Esophagus muscularis mucosa (tissue), 4 donors: Measurements from ENCODE around the gene PIP5KL1. TPM values are rescaled to one million over a fixed set of nuclear protein-coding genes. Genes with fewer than 3 reads are reported as not detected.

Experiments
- DNase-seq: peaks from one replicate; pipeline ENCODE4 v3.0.0-alpha.2; 2017; ENCODE audit errors: extremely low spot score
- H3K27ac ChIP-seq, 4 donors: fragments of 200-600 bp; sonication (generic); replicated peaks in 1 of 4; 1 replicate in 3 of 4; 2 replicates in 1 of 4; pipeline ENCODE4 v1.5.1; 2016 to 2019; ENCODE audit warnings: mild to moderate bottlenecking in 1 of 4
- H3K27me3 ChIP-seq, 4 donors: fragments of 200-600 bp; sonication (generic); one replicate each; pipeline versions ENCODE4 v1.5.1 to v1.6.0; 2016 to 2019
- H3K36me3 ChIP-seq, 4 donors: fragments of 200-600 bp; sonication (generic); one replicate each; pipeline ENCODE4 v1.5.1; 2016 to 2019
- H3K4me1 ChIP-seq, 4 donors: fragments of 200-600 bp; sonication (generic); one replicate each; pipeline ENCODE4 v1.5.1; 2016 to 2019
- H3K4me3 ChIP-seq, 4 donors: fragments of 200-600 bp; sonication (generic); 1 replicate in 2 of 4; 2 replicates in 2 of 4; pipeline ENCODE4 v1.5.1; 2016 to 2019; ENCODE audit warnings: mild to moderate bottlenecking in 4 of 4, moderate library complexity in 1 of 4
- H3K9me3 ChIP-seq, 4 donors: fragments of 200-600 bp; sonication (generic); 1 replicate in 3 of 4; 2 replicates in 1 of 4; pipeline ENCODE4 v1.5.1; 2016 to 2019
- CTCF ChIP-seq, 3 experiments: fragments of 200-600 bp in 2 of 3; fragments of 450-650 bp in 1 of 3; sonication (generic) in 2 of 3; IDR thresholded peaks; one replicate each; pipeline ENCODE4 v1.5.1; 2017 to 2019; ENCODE audit warnings: antibody characterized with exemption in 3 of 3, mild to moderate bottlenecking in 2 of 3, moderate library complexity in 1 of 3
- EP300 ChIP-seq: sonication (generic); formaldehyde crosslinking; IDR thresholded peaks from one replicate; pipeline ENCODE4 v1.6.1; 2017; ENCODE audit warnings: antibody characterized with exemption
- POLR2A ChIP-seq: fragments of 450-650 bp; IDR thresholded peaks from one replicate; pipeline ENCODE4 v1.6.1; 2017; ENCODE audit warnings: antibody characterized with exemption, moderate library complexity, mild to moderate bottlenecking, low read depth
- POLR2AphosphoS5 ChIP-seq, 2 donors: sonication (generic); formaldehyde crosslinking; IDR thresholded peaks; one replicate each; pipeline ENCODE4 v1.6.1; 2017; ENCODE audit warnings: antibody characterized with exemption in 2 of 2
- whole genome bisulfite sequencing: methylation state at CpG from one replicate; pipeline ENCODE4 v1.1.5; 2018; 5-methylcytosine and 5-hydroxymethylcytosine counted together
- intact Hi-C: fragments of 100-400 bp; cut with DNase I; formaldehyde crosslinking; loops from one replicate; pipeline ENCODE4 v1.15.1; 2023
- total RNA-seq, 4 donors: library from RNA; depleted of rRNA; stranded (reverse); fragments of >200 nt; gene quantifications; one replicate each; pipeline versions ENCODE4 v1.1.0 to v1.2.1, GENCODE V29; 2016

PIP5KL1 gene
- total RNA-seq, 4 donors from 2014 or later: 1.3 to 2.8 (median 2.2) TPM

GRCh38 chr9:127876764-127877562, 53.6 kb downstream of the PIP5KL1 start:
- WGBS: 0% methylated on average over 12 of the region's 26 CpGs
- H3K4me1 ChIP-seq: peaks cover 46 to 61% (median 55%) of the 10 kb centered on the region in 4 donors
- no peak for DNase-seq
- no peaks in the 10 kb centered on the region for H3K9me3 ChIP-seq
- H3K36me3 ChIP-seq: peaks cover 0 to 16% (median 14%) of the 10 kb centered on the region in 4 donors
- H3K4me3 ChIP-seq: peak overlapping the region; percentile 67 to 91 (median 76)
- intact Hi-C loops: no loop called here
- TF ChIP-seq POLR2A: no peak
- no peak for TF ChIP-seq POLR2AphosphoS5 (IDR thresholded peaks at IDR 0.05)
- TF ChIP-seq EP300: no peak
- TF ChIP-seq CTCF (IDR thresholded peaks at IDR 0.05): no peak
- no peaks in the 10 kb centered on the region for H3K27me3 ChIP-seq
- peak overlapping the region; percentile 80 to 91 (median 86) for H3K27ac ChIP-seq

DNA sequence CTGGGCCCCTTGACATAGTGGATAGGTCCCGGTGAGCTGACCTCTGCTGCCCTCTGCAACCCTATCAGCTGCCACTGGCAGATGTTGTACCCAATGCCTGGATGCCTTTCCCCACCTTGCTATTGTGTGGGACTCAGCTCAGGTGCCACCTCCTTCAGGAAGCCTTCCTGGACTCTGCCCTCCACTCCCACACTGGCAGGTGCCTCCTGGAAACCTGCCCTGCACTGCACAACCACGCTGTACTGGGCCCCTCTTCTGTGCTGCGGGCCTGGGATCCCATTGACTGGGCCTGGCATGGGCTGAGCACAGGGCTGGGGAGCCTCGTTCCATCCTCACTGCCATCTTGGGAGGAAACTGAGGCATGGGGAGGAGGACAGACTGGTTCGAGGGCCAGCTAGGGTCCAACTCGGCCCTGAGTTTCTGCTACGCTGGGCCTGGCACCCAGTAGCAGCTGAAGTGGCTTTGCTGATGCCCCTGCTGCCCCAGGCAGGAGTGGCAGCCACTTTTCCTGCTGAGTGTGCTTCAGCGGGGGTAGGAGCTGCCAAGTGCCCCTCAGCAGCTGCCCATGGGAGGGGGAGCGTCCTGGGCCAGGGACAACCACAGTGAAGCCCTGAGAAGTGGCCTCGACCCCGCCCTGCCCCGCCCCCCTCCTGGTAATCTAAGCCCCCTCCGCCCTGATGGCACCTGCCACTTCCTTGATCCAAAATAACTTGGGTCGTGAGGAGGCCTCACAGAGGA, 54.4 kb downstream of the PIP5KL1 start:
- peak overlapping the region; percentile 80 to 91 (median 86) for H3K27ac ChIP-seq
- no peak for TF ChIP-seq EP300
- no peak for TF ChIP-seq POLR2A
- TF ChIP-seq POLR2AphosphoS5 (IDR thresholded peaks at IDR 0.05): no peak
- TF ChIP-seq CTCF (IDR thresholded peaks at IDR 0.05): no peak
- peaks cover 46 to 61% (median 55%) of the 10 kb centered on the region in 4 donors for H3K4me1 ChIP-seq
- WGBS: 55% methylated on average over 1 of the region's 14 CpGs
- no peaks in the 10 kb centered on the region for H3K27me3 ChIP-seq
- peaks cover 0 to 23% (median 21%) of the 10 kb centered on the region in 4 donors for H3K36me3 ChIP-seq
- DNase-seq: no peak
- intact Hi-C loops: no loop called here
- peak overlapping the region; percentile 67 to 91 (median 76) for H3K4me3 ChIP-seq
- no peaks in the 10 kb centered on the region for H3K9me3 ChIP-seq

GRCh38 chr9:127875306-127875966, 55.1 kb downstream of the PIP5KL1 start:
- H3K27ac ChIP-seq: peak overlapping the region; percentile 80 to 91 (median 86)
- no peaks in the 10 kb centered on the region for H3K27me3 ChIP-seq
- no peaks in the 10 kb centered on the region for H3K9me3 ChIP-seq
- H3K4me3 ChIP-seq: peak overlapping the region in 1 of 4 donors; percentile 91
- TF ChIP-seq POLR2A (no peak), EP300 (no peak), POLR2AphosphoS5 (IDR thresholded peaks at IDR 0.05) (no peak), CTCF (IDR thresholded peaks at IDR 0.05) (no peak)
- peaks cover 0 to 30% (median 28%) of the 10 kb centered on the region in 4 donors for H3K36me3 ChIP-seq
- DNase-seq: no peak
- 74% methylated on average over 10 of the region's 10 CpGs for WGBS
- intact Hi-C loops: loop anchor here (2.0 kb wide), 1 partner anchor 45 kb away; no protein-coding TSS in a partner anchor
- peaks cover 46 to 61% (median 55%) of the 10 kb centered on the region in 4 donors for H3K4me1 ChIP-seq

DNA sequence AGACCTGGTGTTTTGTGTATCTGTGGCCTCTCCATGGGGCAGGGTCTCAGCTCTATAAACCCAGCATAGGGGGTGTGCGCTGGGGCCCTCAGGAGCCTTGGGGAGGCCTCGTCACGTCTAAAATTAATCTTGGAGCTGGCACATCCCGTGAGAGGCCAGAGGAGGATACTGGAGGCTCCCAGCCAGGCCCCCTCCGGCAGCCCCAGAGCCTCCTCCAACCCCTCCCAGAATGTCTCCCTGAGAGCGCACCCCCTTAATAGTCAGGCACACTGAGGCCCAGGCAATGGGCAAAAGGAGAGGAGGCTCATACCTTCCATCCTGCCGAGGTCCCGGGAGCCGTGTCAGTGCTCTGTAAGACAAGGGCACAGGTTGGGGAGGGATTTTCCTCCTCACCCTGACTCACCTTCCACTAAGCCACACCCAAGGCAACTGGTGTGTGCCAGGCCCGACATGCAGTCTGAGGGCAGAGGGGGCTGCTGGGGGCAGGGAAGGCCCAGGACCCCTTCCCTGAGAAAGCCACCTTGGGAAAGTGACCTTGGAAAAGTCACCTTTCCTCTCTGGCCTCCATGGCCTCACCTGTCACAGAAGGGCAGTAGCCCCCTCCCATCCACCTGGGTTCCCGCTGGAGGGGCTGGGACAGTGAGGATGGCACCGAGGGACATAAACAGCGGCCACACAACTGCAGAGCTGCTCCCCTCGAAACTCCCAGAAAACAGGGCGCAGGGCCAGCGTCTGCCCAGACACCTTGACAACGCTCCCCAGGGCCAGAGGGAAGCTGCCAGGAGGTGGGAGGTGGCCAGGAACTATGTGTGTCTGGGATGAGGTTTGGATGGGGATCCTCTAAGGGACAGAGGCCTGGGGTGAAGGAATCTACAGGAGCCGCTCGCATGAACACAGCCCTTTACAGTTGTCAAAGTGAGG, 56.0 kb downstream of the PIP5KL1 start:
- Histone ChIP-seq H3K4me1 (peaks cover 49 to 67% (median 58%) of the 10 kb centered on the region in 4 donors), H3K4me3 (peak overlapping the region in 2 of 4 donors; percentile 11 to 35), H3K9me3 (no peaks in the 10 kb centered on the region), H3K27me3 (no peaks in the 10 kb centered on the region), H3K27ac (peak overlapping the region; percentile 80 to 91 (median 86)), H3K36me3 (peaks cover 0 to 32% (median 28%) of the 10 kb centered on the region in 4 donors)
- DNase-seq: no peak
- 54% methylated on average over 6 of the region's 19 CpGs for WGBS
- no peak for TF ChIP-seq POLR2A
- TF ChIP-seq EP300: no peak
- intact Hi-C loops: loop anchor here (2.0 to 5.0 kb wide), 3 partner anchors 46 to 137 kb away; partner anchors contain the start of genes CDK9 and TOR2A
